Loucy (cell line): Measurements from ENCODE around the gene PAPOLB.

Experiments used
- H2AFZ ChIP-seq: fragments of 200-600 bp; sonication (generic); 2 replicates; pipeline ENCODE4 v1.6.0; 2016; ENCODE audit warnings: antibody characterized with exemption, mild to moderate bottlenecking, low read length, moderate library complexity
- H3F3A ChIP-seq: fragments of 200-600 bp; 2 replicates; pipeline ENCODE4 v1.6.0; 2016; ENCODE audit warnings: antibody characterized with exemption, low read depth, mild to moderate bottlenecking
- H3K27me3 ChIP-seq: fragments of 200-600 bp; sonication (generic); 2 replicates; pipeline ENCODE4 v1.6.1; 2014; ENCODE audit warnings: low read length, mild to moderate bottlenecking; ENCODE audit not compliant: insufficient read depth, poor library complexity, severe bottlenecking
- H3K36me3 ChIP-seq: fragments of 200-600 bp; sonication (generic); 2 replicates; pipeline ENCODE4 v1.6.1; 2016; ENCODE audit warnings: low read length; ENCODE audit not compliant: insufficient read depth
- H3K4me1 ChIP-seq: fragments of 200-600 bp; sonication (generic); 2 replicates; pipeline ENCODE4 v1.5.1; 2014; ENCODE audit warnings: low read length, mild to moderate bottlenecking; ENCODE audit not compliant: insufficient read depth, poor library complexity, severe bottlenecking
- H3K4me2 ChIP-seq: fragments of 200-600 bp; sonication (generic); 2 replicates; pipeline ENCODE4 v1.6.0; 2014; ENCODE audit warnings: antibody characterized with exemption, low read length, low read depth, mild to moderate bottlenecking; ENCODE audit not compliant: poor library complexity, severe bottlenecking
- H3K4me3 ChIP-seq: fragments of 200-600 bp; sonication (generic); 2 replicates; pipeline ENCODE4 v1.5.1; 2014; ENCODE audit warnings: low read length, mild to moderate bottlenecking, mixed read lengths; ENCODE audit not compliant: poor library complexity, severe bottlenecking
- H3K79me2 ChIP-seq: fragments of 200-600 bp; sonication (generic); 2 replicates; pipeline ENCODE4 v1.6.1; 2014; ENCODE audit warnings: low read length; ENCODE audit not compliant: insufficient read depth
- H3K9ac ChIP-seq: fragments of 200-600 bp; sonication (generic); 2 replicates; pipeline ENCODE4 v1.6.0; 2014; ENCODE audit warnings: mild to moderate bottlenecking, low read depth, low read length, moderate library complexity; ENCODE audit not compliant: poor library complexity, severe bottlenecking
- H3K9me2 ChIP-seq: fragments of 200-600 bp; sonication (generic); replicated peaks from 2 replicates; pipeline ENCODE4 v1.6.1; 2016; ENCODE audit warnings: low read depth, low read length, mixed read lengths
- H3K9me3 ChIP-seq: fragments of 200-600 bp; sonication (generic); 2 replicates; pipeline ENCODE4 v1.6.1; 2014; ENCODE audit warnings: mild to moderate bottlenecking, antibody characterized with exemption, low read length, low read depth; ENCODE audit not compliant: insufficient read depth
- H4K20me1 ChIP-seq: fragments of 200-600 bp; sonication (generic); 2 replicates; pipeline ENCODE4 v1.6.0; 2014; ENCODE audit warnings: antibody characterized with exemption, low read length, mild to moderate bottlenecking; ENCODE audit not compliant: insufficient read depth, poor library complexity, severe bottlenecking
- EZH2phosphoT487 ChIP-seq: fragments of 200-600 bp; IDR thresholded peaks from 2 replicates; pipeline ENCODE4 v1.6.1; 2018; ENCODE audit warnings: antibody characterized with exemption, mild to moderate bottlenecking, moderate library complexity, borderline replicate concordance
- TF ChIP-seq, protein P1 (sequence below): fragments of 200-600 bp; sonication (generic); conservative IDR thresholded peaks from 2 replicates; pipeline ENCODE4 v1.5.1; 2014; ENCODE audit warnings: mild to moderate bottlenecking, antibody characterized with exemption, low read length

Gene PAPOLB

DNA sequence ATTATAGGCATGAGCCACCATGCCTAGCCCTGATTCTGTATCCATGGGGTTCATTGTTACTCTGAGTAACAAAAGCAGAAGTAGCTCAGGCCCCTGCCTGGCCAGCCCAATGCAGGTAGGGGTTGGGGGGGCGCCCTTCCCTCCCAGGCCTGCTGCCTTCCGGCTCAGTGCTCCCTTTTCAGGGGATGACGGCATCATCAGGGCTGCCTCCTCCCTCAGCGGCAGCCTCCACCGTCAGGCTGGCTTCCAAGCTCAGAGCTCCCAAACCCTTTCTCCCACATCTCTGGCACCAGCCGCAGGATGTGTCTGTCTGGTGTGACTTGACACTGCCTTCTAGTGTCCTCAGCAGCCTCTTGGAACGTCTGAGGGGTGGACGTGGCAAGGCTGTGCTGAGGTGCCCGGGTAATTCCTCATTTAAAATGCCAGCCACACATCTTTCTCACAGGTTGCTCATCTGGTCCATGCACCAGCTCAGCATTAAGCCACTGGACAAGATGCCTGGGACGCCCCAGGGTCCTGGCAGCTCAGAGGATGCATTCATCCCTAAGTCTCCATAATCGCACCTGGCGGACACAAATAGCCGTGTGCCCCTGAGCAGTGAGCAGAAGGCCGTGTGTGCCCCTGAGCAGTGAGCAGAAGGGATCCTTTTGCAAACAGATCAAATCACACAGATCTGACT lies 38.2 kb downstream of the PAPOLB start:
- Histone ChIP-seq H3K4me3 (no peak overlapping the region), H2AFZ (no peak overlapping the region), H3K36me3 (no peaks in the 10 kb centered on the region), H3K9ac (no peak overlapping the region), H3K27me3 (no peaks in the 10 kb centered on the region), H3K9me3 (no peaks in the 10 kb centered on the region), H3K79me2 (no peaks in the 10 kb centered on the region), H3K9me2 (no peaks in the 10 kb centered on the region), H3K4me1 (no peaks in the 10 kb centered on the region), H3K4me2 (no peak overlapping the region), H3F3A (no peaks in the 10 kb centered on the region), H4K20me1 (no peaks in the 10 kb centered on the region)
- no peak for TF ChIP-seq EZH2phosphoT487
- TF ChIP-seq, protein P1, sequence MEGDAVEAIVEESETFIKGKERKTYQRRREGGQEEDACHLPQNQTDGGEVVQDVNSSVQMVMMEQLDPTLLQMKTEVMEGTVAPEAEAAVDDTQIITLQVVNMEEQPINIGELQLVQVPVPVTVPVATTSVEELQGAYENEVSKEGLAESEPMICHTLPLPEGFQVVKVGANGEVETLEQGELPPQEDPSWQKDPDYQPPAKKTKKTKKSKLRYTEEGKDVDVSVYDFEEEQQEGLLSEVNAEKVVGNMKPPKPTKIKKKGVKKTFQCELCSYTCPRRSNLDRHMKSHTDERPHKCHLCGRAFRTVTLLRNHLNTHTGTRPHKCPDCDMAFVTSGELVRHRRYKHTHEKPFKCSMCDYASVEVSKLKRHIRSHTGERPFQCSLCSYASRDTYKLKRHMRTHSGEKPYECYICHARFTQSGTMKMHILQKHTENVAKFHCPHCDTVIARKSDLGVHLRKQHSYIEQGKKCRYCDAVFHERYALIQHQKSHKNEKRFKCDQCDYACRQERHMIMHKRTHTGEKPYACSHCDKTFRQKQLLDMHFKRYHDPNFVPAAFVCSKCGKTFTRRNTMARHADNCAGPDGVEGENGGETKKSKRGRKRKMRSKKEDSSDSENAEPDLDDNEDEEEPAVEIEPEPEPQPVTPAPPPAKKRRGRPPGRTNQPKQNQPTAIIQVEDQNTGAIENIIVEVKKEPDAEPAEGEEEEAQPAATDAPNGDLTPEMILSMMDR, result no peak

- H3K4me1 ChIP-seq, result no peaks in the 10 kb centered on the region
- H3K4me3 ChIP-seq, result no peak overlapping the region
- H3F3A ChIP-seq, result no peaks in the 10 kb centered on the region
- H3K4me2 ChIP-seq, result no peak overlapping the region
- H3K27me3 ChIP-seq, result no peaks in the 10 kb centered on the region
- H3K36me3 ChIP-seq, result no peaks in the 10 kb centered on the region
- no peaks in the 10 kb centered on the region for H3K9me2 ChIP-seq
- TF ChIP-seq EZH2phosphoT487, result no peak
- TF ChIP-seq, protein P1, result no peak
- H2AFZ ChIP-seq, result no peak overlapping the region
- H3K9ac ChIP-seq, result no peak overlapping the region
- no peaks in the 10 kb centered on the region for H3K79me2 ChIP-seq
- no peaks in the 10 kb centered on the region for H4K20me1 ChIP-seq
- no peaks in the 10 kb centered on the region for H3K9me3 ChIP-seq
These were observed 39.2 kb downstream of the PAPOLB start for GRCh38 chr7:4822677-4823076.

DNA sequence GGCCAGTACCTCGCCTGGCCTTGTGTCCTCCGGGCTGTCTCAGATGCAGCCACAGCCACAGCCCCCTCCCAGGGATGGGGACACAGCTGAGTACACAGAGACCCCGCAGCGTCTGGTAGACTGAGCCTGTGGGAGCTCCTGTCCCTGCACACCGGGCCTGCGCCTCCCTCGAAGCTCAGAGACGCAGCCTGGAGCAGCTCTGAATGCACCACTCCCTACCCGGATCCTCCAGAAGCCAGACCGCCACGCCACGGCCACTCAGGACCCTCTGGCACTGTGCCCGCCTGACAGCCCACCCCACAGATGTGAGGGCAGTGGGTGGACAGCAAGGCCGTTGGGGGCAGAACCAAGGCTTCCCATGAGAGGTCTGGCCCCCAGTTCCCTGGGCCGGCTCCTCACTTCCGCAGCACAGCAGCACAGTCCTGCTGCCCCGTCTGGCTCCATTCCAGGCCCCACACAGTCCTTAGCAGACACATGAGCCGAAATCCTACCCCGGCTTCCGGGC lies 40.8 kb downstream of the PAPOLB start:
- Histone ChIP-seq H3K9me2 (no peaks in the 10 kb centered on the region), H3K36me3 (no peaks in the 10 kb centered on the region), H3K4me3 (no peak overlapping the region), H3K9me3 (no peaks in the 10 kb centered on the region), H4K20me1 (no peaks in the 10 kb centered on the region), H2AFZ (no peak overlapping the region), H3K9ac (no peak overlapping the region), H3F3A (no peaks in the 10 kb centered on the region), H3K27me3 (no peaks in the 10 kb centered on the region), H3K79me2 (no peaks in the 10 kb centered on the region), H3K4me2 (no peak overlapping the region), H3K4me1 (no peaks in the 10 kb centered on the region)
- no peak for TF ChIP-seq EZH2phosphoT487
- TF ChIP-seq, protein P1, result no peak
